HCT116 (cell line): ENCODE data around the gene POFUT1. TPM values are rescaled to one million over a fixed set of nuclear protein-coding genes. Genes with fewer than 3 reads are reported as not detected.
A peak's percentile ranks its signal among the peaks of the same experiment; 100 is the strongest.

ENCODE experiments used
- ATAC-seq: fragments of 200-7000 bp; cut with Tn5 transposase; 2 replicates; pipeline ENCODE4 v1.9.1; 2020; ENCODE audit warnings: mild to moderate bottlenecking, moderate library complexity
- BruUV-seq: library from RNA; stranded (reverse); fragments of 400-500 nt; replicated peaks from 2 replicates; lab custom pipeline; 2021; lab: Mats Ljungman, UMichigan
- CTCF ChIA-PET: fragments of 300-600 bp; sonication (Branson Sonifier 250); formaldehyde crosslinking; loops from one replicate; lab custom pipeline; 2021; ENCODE audit warnings: antibody characterized with exemption; lab: Charles Lee
- POLR2A ChIA-PET: fragments of 300-600, 350-600 bp; sonication (Branson Sonifier 250); formaldehyde crosslinking; loops from one replicate; lab custom pipeline; 2021; ENCODE audit warnings: antibody characterized with exemption; lab: Charles Lee
- RAD21 ChIA-PET, 2 experiments: fragments of 300-600 bp; sonication (Branson Sonifier 250); formaldehyde crosslinking; loops; one replicate each; lab custom pipeline; 2023; ENCODE audit warnings: low total read pairs in 2 of 2; ENCODE audit not compliant: uncharacterized antibody in 2 of 2, unreplicated experiment in 2 of 2, low non-redundant PET in 1 of 2; lab: Charles Lee
- DNase-seq: peaks from one replicate; pipeline ENCODE4 v3.0.0-alpha.2; 2010; ENCODE audit warnings: low read depth, low spot score
- H2AFZ ChIP-seq: fragments of 200-600 bp; shearing (Covaris generic), sonication (generic); 2 replicates; pipeline ENCODE4 v1.6.1; 2017; ENCODE audit warnings: low read depth, mixed run types, mixed read lengths, antibody characterized with exemption, low read length; ENCODE audit not compliant: poor library complexity, severe bottlenecking
- H3K27ac ChIP-seq: 2 replicates; pipeline ENCODE4 v1.5.1; 2012; ENCODE audit warnings: low read depth, low read length
- H3K27me3 ChIP-seq: fragments of 200-600 bp; sonication (generic); 2 replicates; pipeline ENCODE4 v1.6.1; 2016; ENCODE audit warnings: mixed run types, low read length, mixed read lengths; ENCODE audit not compliant: insufficient read depth
- H3K36me3 ChIP-seq, 2 experiments: fragments of 200-500 bp in 1 of 2; fragments of 200-600 bp in 1 of 2; sonication (Bioruptor generic) in 1 of 2; sonication (generic) in 1 of 2; 2 replicates each; pipeline versions ENCODE4 v1.5.1 to v1.6.1; 2014 to 2016; ENCODE audit warnings: low read length in 2 of 2, inconsistent platforms in 1 of 2, mixed read lengths in 1 of 2, mixed run types in 1 of 2; ENCODE audit not compliant: insufficient read depth in 2 of 2, control insufficient read depth in 1 of 2
- H3K4me1 ChIP-seq, 2 experiments: fragments of 200-600 bp in 1 of 2; sonication (generic) in 1 of 2; 2 replicates each; pipeline versions ENCODE4 v1.5.1 to v1.6.1; 2012 to 2017; ENCODE audit warnings: low read length in 2 of 2, inconsistent platforms in 1 of 2, mild to moderate bottlenecking in 1 of 2, mixed read lengths in 1 of 2, mixed run types in 1 of 2, moderate library complexity in 1 of 2; ENCODE audit not compliant: insufficient read depth in 2 of 2, control insufficient read depth in 1 of 2
- H3K4me2 ChIP-seq: fragments of 200-600 bp; sonication (generic); 2 replicates; pipeline ENCODE4 v1.6.1; 2017; ENCODE audit warnings: mixed run types, low read length, mixed read lengths
- H3K4me3 ChIP-seq, 2 experiments: fragments of 200-600 bp in 1 of 2; sonication (generic) in 1 of 2; replicated peaks in 1 of 2; 2 replicates each; pipeline ENCODE4 v1.5.1; 2011 to 2016; ENCODE audit warnings: low read length in 2 of 2, control low read depth in 1 of 2, low read depth in 1 of 2, mild to moderate bottlenecking in 1 of 2, mixed read lengths in 1 of 2, mixed run types in 1 of 2
- H3K79me2 ChIP-seq: fragments of 200-600 bp; sonication (generic); 2 replicates; pipeline ENCODE4 v1.6.1; 2017; ENCODE audit warnings: mild to moderate bottlenecking, mixed run types, low read length, moderate library complexity, mixed read lengths; ENCODE audit not compliant: insufficient read depth
- H3K9ac ChIP-seq: fragments of 200-600 bp; sonication (generic); 2 replicates; pipeline ENCODE4 v1.6.1; 2016; ENCODE audit warnings: low read length, mixed read lengths
- H3K9me2 ChIP-seq: fragments of 200-600 bp; sonication (generic), shearing (Covaris generic); 2 replicates; pipeline ENCODE4 v1.6.1; 2017; ENCODE audit warnings: mixed run types, mild to moderate bottlenecking, moderate library complexity; ENCODE audit not compliant: insufficient read depth
- H3K9me3 ChIP-seq, 2 experiments: fragments of 200-500 bp in 1 of 2; fragments of 200-600 bp in 1 of 2; sonication (Bioruptor generic) in 1 of 2; sonication (generic) in 1 of 2; 2 replicates each; pipeline ENCODE4 v1.6.1; 2014 to 2017; ENCODE audit warnings: low read length in 2 of 2, mixed read lengths in 2 of 2, inconsistent platforms in 1 of 2, low read depth in 1 of 2, mild to moderate bottlenecking in 1 of 2, mixed run types in 1 of 2, moderate library complexity in 1 of 2; ENCODE audit not compliant: control insufficient read depth in 1 of 2, insufficient read depth in 1 of 2
- H4K20me1 ChIP-seq: fragments of 200-600 bp; sonication (generic), shearing (Covaris generic); 2 replicates; pipeline ENCODE4 v1.6.1; 2017; ENCODE audit warnings: mixed run types, mild to moderate bottlenecking, moderate library complexity; ENCODE audit not compliant: insufficient read depth
- CEBPB ChIP-seq: IDR thresholded peaks from 2 replicates; pipeline ENCODE4 v1.6.1; 2012; ENCODE audit warnings: low read depth
- EGR1 ChIP-seq: IDR thresholded peaks from 2 replicates; pipeline ENCODE4 v1.6.1; 2012; ENCODE audit warnings: low read depth
- FOSL1 ChIP-seq: IDR thresholded peaks from 2 replicates; pipeline ENCODE4 v1.6.1; 2012; ENCODE audit warnings: low read depth
- POLR2AphosphoS5 ChIP-seq: IDR thresholded peaks from 2 replicates; pipeline ENCODE4 v1.6.1; 2011; ENCODE audit warnings: mild to moderate bottlenecking, low read depth, low read length, moderate library complexity
- REST ChIP-seq: IDR thresholded peaks from 2 replicates; pipeline ENCODE4 v1.6.1; 2012; ENCODE audit warnings: low read depth
- SP1 ChIP-seq: IDR thresholded peaks from 2 replicates; pipeline ENCODE4 v1.6.1; 2012; ENCODE audit warnings: low read depth
- SRF ChIP-seq: IDR thresholded peaks from 2 replicates; pipeline ENCODE4 v1.6.1; 2012; ENCODE audit warnings: low read depth
- intact Hi-C: fragments of 100-400 bp; cut with micrococcal nuclease; formaldehyde crosslinking; loops from 2 replicates; pipeline ENCODE4 v1.10.0; 2022
- total RNA-seq: library from RNA; stranded (reverse); gene quantifications from one replicate; pipeline ENCODE4 v1.2.1, GENCODE V29; 2021; ENCODE audit not compliant: unreplicated experiment

POFUT1 gene
- total RNA-seq, 1 experiment from 2014 or later: 34.5 TPM

GRCh38 chr20:32207626-32208498 lies at the start of gene POFUT1, which contains the start of gene PLAGL2 (continued):
- TF ChIP-seq REST (no peak), FOSL1 (no peak), SP1 (no peak; the same call in 1 of the 2 replicates), POLR2AphosphoS5 (peak; percentile 94)

- no peak overlapping the region for H3K4me2 ChIP-seq
- DNase-seq (no peak), ATAC-seq (no peak)
- no peak overlapping the region for H3K27ac ChIP-seq
- peaks cover 20 to 42% of the 10 kb centered on the region in 2 experiments for H3K36me3 ChIP-seq
- no peaks in the 10 kb centered on the region for H3K9me3 ChIP-seq
- POLR2A ChIA-PET: no interaction called here
- CTCF ChIA-PET: no interaction called here
- TF ChIP-seq EGR1: no peak
- TF ChIP-seq SP1: no peak
- no peak for TF ChIP-seq CEBPB
- TF ChIP-seq SRF: no peak
- RAD21 ChIA-PET: no interaction called here
- no peaks in the 10 kb centered on the region for H3K4me1 ChIP-seq
- H3K9me2 ChIP-seq: no peaks in the 10 kb centered on the region
- no peaks in the 10 kb centered on the region for H4K20me1 ChIP-seq
- intact Hi-C loops: loop anchor here (10.0 kb wide), 1 partner anchor 56 kb away; no protein-coding TSS in a partner anchor
- no peak overlapping the region for H3K9ac ChIP-seq
- BruUV-seq: no TSS peak
- H3K4me3 ChIP-seq: no peak overlapping the region
- no peak overlapping the region for H2AFZ ChIP-seq
- no peaks in the 10 kb centered on the region for H3K27me3 ChIP-seq
- H3K79me2 ChIP-seq: no peaks in the 10 kb centered on the region
Observed at GRCh38 chr20:32158351-32158750, 49.3 kb upstream of the POFUT1 start.
